GM20431 (cell line): ENCODE measurements around the gene SH3RF3.

Experiments used
- in situ Hi-C: fragments of 300-500 bp; cut with MseI, MboI; formaldehyde crosslinking; loops from one replicate; pipeline ENCODE4 v1.15.0; 2020; ENCODE audit warnings: low sequenced_read_pairs; ENCODE audit not compliant: unreplicated experiment

SH3RF3 gene

DNA sequence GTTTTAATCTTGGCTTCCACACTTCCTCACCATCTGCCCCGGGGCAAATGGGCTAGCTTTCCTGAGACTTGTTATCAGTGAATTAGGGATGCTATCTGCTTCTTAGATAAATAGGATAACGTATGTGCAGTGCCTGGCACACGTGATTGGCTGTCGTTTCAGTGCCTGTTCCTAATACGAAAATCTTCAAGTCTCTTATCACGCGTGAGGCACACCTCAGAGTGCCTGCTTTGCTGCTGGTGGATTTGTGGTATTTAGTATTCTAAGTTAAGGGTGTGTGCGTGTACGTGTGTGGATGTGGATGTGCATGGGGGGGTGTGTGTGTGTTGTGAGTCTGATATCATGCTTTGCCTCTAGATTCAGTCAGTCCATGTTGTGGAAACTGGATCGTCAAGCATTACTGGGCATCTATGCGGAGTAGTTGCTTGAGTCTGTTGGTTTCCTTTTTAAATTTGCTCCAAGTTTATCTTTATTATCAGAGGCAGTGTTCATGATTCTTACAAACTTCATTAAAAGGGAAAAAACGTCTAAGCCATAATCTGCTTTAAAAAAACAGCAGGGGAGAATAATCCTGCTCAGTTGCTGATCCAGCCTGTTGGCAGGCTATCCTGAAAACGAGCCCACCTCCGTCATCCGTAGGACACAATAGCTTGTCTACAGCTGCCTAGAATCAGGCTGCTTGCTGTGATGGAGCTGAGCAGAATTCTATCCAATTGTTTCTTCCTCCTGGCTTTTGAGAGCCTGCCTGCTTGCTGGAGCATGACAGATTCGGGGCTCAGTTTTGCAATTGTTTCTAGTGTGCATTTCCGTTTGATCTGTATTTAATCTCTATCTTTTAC lies 6.6 kb downstream of the SH3RF3 start:
- in situ Hi-C loops: loop anchor here (25.0 kb wide), 1 partner anchor 377 kb away; no protein-coding TSS in a partner anchor

GRCh38 chr2:109136542-109136941 lies 7.5 kb downstream of the SH3RF3 start:
- in situ Hi-C loops: loop anchor here (25.0 kb wide), 1 partner anchor 376 kb away; no protein-coding TSS in a partner anchor

GRCh38 chr2:109137616-109138015 lies 8.6 kb downstream of the SH3RF3 start:
- in situ Hi-C loops: loop anchor here (25.0 kb wide), 1 partner anchor 375 kb away; no protein-coding TSS in a partner anchor

GRCh38 chr2:109138449-109138848 lies 9.4 kb downstream of the SH3RF3 start:
- in situ Hi-C loops: loop anchor here (25.0 kb wide), 1 partner anchor 374 kb away; no protein-coding TSS in a partner anchor

GRCh38 chr2:109139002-109139401 lies 10.0 kb downstream of the SH3RF3 start:
- in situ Hi-C loops: loop anchor here (25.0 kb wide), 1 partner anchor 373 kb away; no protein-coding TSS in a partner anchor

GRCh38 chr2:109139865-109140396 lies 10.9 kb downstream of the SH3RF3 start:
- in situ Hi-C loops: loop anchor here (25.0 kb wide), 1 partner anchor 372 kb away; no protein-coding TSS in a partner anchor

DNA sequence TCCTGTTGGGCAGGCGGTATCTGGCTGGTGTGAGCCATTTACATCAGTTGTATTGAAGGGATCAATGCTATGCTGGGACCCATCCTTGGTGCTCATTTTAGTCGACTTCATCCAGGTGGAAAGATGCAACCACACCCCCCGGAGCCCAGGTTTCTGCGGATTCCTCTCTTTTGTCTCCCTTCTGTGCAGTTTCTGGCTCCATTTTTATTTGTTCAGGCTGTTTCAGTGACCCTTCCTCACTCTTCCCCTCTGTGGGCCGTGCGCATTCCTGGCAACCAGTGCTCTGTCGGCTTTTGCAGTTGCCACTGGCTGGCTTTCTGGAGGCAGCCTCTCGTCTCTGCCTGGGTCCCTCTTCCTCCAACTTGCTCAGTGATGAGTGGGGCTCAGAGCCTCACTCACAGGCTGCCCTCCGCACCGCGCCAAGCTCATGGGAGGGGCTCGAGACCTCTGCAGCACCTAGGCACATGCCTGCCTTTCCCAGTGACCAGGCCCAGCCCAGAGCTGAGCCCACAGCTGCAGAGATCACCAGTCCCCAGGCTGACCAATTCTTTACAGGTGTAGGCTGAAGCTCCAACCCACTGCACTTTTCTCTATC lies 12.1 kb downstream of the SH3RF3 start:
- in situ Hi-C loops: loop anchor here (25.0 kb wide), 1 partner anchor 371 kb away; no protein-coding TSS in a partner anchor

- in situ Hi-C loops: loop anchor here (25.0 kb wide), 1 partner anchor 370 kb away; no protein-coding TSS in a partner anchor
Measured at GRCh38 chr2:109141727-109142283, 12.8 kb downstream of the SH3RF3 start.

DNA sequence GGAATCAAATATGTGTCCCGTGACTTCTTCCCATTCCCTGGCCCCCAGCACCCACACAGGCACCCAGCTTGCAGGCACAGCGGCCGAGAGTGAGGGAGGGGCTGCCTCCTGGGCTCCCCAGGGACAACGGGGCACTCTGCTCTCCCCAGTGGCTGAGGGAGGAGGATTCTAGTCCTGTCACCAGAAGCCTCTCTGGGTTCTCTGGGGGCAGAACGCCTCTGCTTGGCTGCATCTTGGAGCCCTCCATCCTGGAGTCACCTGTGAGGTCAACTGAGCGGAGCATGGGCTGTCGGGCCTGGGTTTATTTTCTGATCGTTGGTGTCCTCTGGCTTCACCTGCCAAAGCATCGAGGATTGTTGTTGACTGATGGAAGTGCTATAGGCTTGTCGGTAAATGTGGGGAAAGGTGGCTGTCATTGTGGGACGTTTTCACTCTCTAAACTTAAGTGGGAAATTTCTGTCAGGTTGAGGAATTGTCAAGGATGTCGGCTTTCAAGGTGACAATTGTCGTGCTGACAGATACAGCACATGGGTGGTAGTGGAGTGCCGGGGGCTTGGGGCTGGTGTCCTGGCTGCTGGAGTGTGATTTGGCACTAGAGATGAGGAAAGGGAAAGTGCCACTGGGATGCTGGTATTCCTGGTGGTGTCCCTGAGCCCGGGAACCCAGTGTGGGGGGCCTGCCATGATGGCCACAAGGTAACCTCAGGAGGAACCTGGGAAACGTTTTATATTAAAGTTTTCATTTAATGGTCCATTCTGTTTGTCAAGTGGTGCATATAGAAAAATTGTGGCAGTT lies 13.6 kb downstream of the SH3RF3 start:
- in situ Hi-C loops: loop anchor here (25.0 kb wide), 1 partner anchor 370 kb away; no protein-coding TSS in a partner anchor

- in situ Hi-C loops: loop anchor here (25.0 kb wide), 1 partner anchor 369 kb away; no protein-coding TSS in a partner anchor
Measured at GRCh38 chr2:109143214-109144187, 14.5 kb downstream of the SH3RF3 start.

- in situ Hi-C loops: loop anchor here (25.0 kb wide), 1 partner anchor 368 kb away; no protein-coding TSS in a partner anchor
Measured at GRCh38 chr2:109144271-109144670, 15.3 kb downstream of the SH3RF3 start.

- in situ Hi-C loops: loop anchor here (25.0 kb wide), 1 partner anchor 368 kb away; no protein-coding TSS in a partner anchor
Measured at GRCh38 chr2:109144721-109145120, 15.7 kb downstream of the SH3RF3 start.

- in situ Hi-C loops: loop anchor here (25.0 kb wide), 1 partner anchor 367 kb away; no protein-coding TSS in a partner anchor
Measured at GRCh38 chr2:109145286-109145685, 16.3 kb downstream of the SH3RF3 start.

DNA sequence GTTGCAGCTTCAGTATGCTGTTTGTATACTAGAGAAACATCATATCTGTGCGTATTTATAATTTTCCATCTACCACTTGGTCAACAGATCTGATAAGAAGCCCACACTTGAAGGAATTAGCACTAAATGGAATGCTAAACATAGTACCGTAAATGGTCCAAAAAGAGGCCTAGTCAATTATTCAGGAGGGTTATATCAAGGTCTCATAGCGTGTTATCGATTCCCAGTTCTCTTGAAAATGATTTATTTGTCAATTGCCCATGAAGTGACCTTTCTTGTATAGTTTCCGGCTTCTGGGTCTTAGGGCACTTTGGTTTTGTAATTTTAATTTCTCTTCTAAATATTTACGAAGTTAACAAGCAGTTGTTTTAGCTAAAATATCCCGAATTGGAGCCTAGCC lies 18.4 kb downstream of the SH3RF3 start:
- in situ Hi-C loops: loop anchor here (25.0 kb wide), 1 partner anchor 365 kb away; no protein-coding TSS in a partner anchor

GRCh38 chr2:109148117-109148746 lies 19.2 kb downstream of the SH3RF3 start:
- in situ Hi-C loops: loop anchor here (25.0 kb wide), 1 partner anchor 364 kb away; no protein-coding TSS in a partner anchor

GRCh38 chr2:109148991-109149645 lies 20.1 kb downstream of the SH3RF3 start:
- in situ Hi-C loops: loop anchor here (25.0 kb wide), 1 partner anchor 363 kb away; no protein-coding TSS in a partner anchor

- in situ Hi-C loops: no loop called here
Measured at GRCh38 chr2:109150559-109150958, 21.6 kb downstream of the SH3RF3 start.
